Measurements from ENCODE around the gene AKAP13.
"Not testable (repeated sequence)": the region's sequence is repeated elsewhere in the genome, so short reads cannot be mapped to it uniquely, and the experiment has no call there.

AKAP13 gene

GRCh38 chr15:85503151-85503799 is 122.9 kb downstream of the AKAP13 start:
- DNase-seq = no peak

GRCh38 chr15:85504749-85505676 is 124.6 kb downstream of the AKAP13 start:
- peak; percentile 6 to 67 for DNase-seq

- DNase-seq = no peak
Measured at GRCh38 chr15:85507114-85507513, 126.7 kb downstream of the AKAP13 start.

DNA sequence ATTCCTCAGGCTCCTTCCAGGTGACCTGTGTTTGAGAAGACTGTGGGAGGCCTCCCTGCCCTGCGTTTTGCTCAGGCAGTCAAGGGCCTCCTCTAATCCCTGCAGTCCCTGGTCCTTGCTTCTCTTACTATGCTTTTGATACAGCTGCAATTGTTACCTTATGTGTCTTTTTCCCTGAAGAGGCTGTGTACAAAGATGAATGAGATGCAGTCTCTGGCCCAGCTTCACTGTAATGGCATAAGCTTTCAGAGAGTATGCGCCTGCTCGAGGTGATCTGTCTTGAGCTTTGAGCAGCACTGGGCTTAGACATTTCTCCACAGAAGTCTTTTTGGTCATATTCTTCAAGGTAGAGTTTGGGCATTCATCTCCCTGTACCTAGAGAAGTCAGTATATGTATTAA is 129.6 kb downstream of the AKAP13 start:
- DNase-seq = no peak

DNA sequence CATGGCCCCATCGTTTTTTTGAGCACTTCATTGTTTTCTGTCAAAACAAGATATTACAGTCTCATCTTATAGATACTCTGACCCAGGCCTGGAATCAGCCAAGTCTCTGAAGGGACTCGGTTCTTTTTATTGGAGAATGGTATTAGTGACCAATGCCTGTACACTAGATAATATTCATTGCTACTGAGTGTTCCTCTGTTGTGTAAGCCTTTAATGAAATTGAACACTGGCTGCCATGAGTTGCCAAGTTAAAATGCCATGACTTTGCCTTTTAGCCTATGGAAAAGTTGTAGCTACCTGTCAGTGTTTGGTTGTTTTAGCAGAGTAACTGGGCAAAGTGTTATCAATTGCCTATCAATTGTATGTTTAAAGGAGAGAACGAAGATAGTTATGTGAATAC is 134.0 kb downstream of the AKAP13 start:
- DNase-seq = no peak

DNA sequence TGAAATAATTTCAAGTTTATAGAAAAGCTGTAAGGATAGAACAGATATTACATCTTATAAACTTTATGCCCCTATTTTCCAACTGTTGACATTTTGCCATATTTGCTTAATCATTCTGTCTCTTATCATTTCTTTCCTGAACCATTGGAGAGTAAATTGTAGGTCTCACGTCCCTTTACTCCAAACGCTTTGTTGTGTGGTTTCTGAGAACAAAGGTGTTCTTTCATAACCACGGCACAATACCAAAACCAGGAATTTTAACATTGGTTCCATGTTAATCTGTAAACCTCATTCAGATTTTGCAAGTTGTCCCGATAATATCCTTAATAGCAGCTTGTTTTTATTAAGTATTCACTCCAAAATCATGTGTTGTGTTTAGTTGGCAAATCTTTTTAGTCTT is 134.8 kb downstream of the AKAP13 start:
- no peak for DNase-seq

DNA sequence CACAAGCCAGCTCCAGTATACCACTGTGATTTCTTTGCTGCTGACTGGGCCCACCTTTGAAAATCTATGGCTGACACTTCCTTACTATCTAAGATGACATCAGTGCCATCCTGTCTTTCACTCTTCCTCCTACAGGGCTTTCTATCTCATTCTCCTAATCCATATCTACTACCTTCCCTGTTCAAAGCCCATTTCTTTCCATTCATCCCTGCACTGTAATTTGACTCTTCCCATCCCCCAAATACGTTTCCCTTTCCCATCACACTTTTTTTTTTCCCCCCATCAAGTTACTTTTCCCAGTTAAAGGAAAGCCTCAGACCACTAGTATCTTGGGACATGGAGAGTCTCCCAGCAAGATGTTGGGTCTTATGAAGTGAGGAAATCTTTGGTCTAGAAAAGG is 136.7 kb downstream of the AKAP13 start:
- no peak for DNase-seq

DNA sequence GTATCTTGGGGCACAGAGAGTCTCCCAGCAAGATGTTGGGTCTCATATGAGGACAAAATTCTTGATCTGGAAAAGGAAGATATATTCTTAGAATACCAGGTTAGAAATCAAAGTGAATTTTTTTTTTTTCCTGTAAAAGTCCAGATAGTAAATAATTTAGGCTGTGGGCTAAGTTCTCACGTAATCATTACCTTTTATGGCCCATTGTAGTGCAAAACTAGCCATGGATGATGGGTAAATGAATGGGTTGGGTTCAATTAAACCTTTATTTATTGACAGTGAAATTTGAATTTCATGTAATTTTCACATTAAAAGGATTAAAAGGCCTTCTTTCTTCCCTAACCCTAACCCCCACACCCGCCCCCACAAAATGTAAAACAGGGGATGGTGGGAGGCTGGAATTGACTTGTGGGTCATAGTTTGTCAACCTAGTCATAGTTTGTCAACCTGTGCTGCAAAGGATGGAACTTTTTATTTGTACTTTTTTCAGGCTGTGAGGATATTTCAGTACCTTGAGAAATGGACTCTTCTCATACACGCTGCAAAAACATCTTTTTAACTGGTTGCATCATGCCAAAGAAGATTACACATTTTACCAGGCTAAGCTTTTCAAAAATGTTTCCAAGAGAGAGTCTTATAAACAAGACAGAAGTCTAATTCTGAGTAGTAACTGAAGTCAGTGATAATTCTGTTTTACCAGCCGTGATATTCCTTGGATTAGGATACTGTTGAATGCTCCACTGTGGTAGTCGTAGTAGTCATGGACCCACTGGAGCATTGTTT is 138.8 kb downstream of the AKAP13 start:
- no peak for DNase-seq

GRCh38 chr15:85520650-85521049 is 140.2 kb downstream of the AKAP13 start:
- DNase-seq = no peak

DNA sequence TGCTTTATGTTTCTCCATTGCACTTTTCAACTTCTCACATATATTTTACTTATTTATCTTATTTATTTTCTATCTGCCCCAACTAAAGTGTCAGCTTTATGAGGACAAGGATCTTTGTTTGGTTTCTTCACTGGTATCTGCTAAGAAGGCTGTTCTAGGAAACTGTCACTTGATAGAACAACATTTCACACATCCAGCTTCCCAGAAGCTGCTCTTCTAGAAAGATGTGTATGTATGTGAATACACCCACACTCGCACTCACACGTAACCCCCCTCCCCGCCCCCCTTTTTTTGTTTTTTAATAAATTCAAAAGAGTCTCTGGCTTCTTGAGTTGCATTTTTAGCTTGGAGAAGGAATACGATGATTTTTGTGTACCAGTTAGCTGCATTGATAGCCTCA is 143.1 kb downstream of the AKAP13 start:
- DNase-seq = no peak

- no peak for DNase-seq
Measured at GRCh38 chr15:85525755-85526154, 145.4 kb downstream of the AKAP13 start.

DNA sequence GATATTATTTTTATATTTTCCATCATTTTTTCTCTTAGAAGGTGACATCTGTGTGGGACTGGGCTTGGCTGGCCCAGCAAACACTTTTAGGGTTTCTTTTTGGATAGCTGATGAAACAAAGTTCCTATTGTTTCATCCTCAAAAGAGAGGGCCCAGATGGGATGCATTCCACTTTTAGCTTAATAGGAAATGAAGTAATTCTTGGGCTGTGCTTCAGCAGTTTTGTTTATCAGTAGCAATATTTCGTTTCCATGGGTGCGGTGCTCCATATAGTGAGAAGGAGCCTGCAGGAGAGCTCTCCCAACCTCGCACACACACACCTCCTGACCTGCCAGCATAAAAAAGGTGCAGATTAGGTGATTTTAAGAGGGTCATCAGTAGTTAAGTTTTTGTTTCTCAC is 147.5 kb downstream of the AKAP13 start:
- DNase-seq = no peak

- no peak for DNase-seq
Measured at GRCh38 chr15:85530079-85530478, 149.7 kb downstream of the AKAP13 start.

DNA sequence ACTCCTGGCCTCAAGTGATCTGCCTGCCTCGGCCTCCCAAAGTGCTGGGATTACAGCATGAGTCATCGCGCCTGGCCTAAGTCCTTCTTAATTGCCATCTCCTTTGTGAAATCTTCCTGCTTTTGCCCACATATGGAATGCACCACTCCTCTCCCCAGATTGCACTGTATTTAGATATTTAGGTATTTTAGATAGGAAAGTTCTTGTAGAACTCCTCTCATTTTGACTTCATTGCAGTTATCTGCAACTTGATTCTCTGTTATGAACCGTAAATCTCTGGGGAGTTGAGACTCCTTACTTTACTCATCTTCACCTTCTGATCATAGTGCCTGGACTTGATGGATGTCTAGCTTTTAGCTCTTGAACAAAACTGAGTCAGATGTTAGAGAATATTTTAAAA is 150.7 kb downstream of the AKAP13 start:
- no peak for DNase-seq

DNA sequence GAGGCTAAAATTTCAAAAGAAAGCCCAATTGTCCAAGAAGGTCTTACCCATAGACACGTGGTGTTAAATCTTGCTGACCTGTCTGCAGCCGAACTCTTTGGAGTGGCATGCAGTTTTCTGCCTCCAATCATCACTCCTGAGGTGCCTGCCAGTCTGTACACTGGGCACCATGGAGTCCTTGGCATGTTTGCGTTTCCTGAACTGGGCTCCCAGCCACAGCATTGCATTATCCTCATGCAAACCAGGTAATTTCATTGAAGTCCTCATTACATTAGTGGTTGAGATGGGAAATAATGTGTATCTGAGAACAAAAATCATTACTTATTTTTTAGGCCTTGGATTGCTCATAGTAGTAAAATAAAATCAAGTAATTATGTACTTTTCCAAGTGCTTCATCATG is 152.3 kb downstream of the AKAP13 start:
- DNase-seq = peak in 1 of 2 experiments; percentile 2

- DNase-seq = no peak
Measured at GRCh38 chr15:85534031-85534430, 153.6 kb downstream of the AKAP13 start.

DNA sequence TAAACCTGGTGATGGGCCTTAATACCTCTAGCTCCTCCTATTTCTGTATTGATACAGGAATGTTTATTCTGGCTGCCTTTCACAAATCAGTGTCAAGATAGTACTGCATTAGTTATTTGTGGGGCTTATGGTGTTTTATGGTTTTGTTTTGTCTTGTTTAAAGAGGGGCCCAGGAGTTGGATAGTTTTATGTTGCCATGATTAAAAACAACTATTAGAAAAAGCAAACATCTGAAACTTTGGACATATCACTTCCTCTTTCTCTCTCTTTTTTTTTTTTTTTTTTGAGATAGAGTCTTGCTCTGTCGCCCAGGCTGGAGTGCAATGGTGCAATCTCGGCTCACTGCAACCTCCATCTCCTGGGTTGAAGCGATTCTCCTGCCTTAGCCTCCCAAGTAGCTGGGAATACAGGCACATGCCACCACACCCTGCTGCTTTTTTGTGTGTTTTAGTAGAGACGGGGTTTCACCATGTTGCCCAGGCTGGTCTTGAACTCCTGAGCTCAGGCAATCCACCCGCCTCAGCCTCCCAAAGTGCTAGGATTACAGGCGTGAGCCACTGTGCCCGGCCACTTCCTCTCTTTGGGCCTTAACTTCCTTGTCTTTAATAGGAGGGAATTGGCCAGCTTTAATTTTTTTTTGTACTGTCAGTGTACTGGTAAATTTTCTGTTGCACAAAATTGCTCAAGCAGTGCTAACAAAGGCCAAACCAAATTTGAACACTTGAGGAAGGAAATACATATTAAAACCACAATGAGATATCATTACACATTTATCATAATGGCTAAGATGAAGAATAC is 155.3 kb downstream of the AKAP13 start:
- not testable (repeated sequence) for DNase-seq

GRCh38 chr15:85536341-85536740 is 155.9 kb downstream of the AKAP13 start:
- DNase-seq = no peak

DNA sequence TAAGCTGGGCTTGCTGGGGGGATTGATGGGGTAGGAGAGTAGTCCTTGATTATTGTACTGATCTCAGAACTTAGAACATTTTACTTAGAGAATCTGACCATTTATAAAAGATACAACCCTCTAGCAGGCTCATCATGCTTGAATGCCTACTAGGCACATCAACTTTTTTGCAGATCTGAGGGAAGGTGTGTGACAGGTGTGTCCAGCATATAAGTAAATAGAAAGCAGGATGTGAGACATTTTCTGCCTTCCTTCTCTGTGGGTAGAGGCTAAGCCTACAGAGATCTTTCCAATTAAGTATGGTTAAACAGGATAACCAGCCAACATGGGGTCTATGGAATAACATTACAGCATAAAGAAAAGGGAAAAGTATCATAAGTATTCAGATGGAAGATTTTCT is 159.1 kb downstream of the AKAP13 start:
- DNase-seq = no peak

GRCh38 chr15:85540085-85540797 is 159.8 kb downstream of the AKAP13 start:
- DNase-seq = no peak

DNA sequence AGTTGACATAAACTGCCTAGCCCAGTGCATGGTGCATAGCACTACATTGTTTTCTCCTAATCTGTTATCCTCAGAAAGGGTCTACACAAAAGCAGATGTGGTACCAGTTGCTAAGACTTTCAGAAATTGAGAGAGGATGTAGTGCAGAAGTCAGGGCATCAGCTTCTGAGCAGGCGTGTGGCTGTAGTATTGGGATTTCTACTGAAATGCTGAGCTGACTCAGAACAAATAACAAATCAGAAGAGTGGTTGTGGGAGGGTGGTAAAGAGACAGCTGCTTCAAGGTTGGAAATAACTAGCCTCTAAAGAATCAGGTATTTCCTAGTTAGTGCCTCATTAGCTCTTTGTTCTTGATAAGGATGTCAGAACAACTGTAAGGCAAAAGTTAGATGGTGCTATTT is 161.3 kb downstream of the AKAP13 start:
- no peak for DNase-seq

- DNase-seq = no peak
Measured at GRCh38 chr15:85542488-85542887, 162.1 kb downstream of the AKAP13 start.

All from NCI-H526 (cell line).